HG03575 (cell line): ENCODE measurements around the gene ADA.
"Not testable (repeated sequence)": the region's sequence is repeated elsewhere in the genome, so short reads cannot be mapped to it uniquely, and the experiment has no call there.

Source experiments
- ATAC-seq: cut with Tn5 transposase; IDR thresholded peaks from one replicate; pipeline ENCODE4 v1.9.1; 2021; ENCODE audit not compliant: unreplicated experiment, insufficient number of reproducible peaks, low FRiP score; ENCODE audit errors: extremely low read depth

ADA gene

DNA sequence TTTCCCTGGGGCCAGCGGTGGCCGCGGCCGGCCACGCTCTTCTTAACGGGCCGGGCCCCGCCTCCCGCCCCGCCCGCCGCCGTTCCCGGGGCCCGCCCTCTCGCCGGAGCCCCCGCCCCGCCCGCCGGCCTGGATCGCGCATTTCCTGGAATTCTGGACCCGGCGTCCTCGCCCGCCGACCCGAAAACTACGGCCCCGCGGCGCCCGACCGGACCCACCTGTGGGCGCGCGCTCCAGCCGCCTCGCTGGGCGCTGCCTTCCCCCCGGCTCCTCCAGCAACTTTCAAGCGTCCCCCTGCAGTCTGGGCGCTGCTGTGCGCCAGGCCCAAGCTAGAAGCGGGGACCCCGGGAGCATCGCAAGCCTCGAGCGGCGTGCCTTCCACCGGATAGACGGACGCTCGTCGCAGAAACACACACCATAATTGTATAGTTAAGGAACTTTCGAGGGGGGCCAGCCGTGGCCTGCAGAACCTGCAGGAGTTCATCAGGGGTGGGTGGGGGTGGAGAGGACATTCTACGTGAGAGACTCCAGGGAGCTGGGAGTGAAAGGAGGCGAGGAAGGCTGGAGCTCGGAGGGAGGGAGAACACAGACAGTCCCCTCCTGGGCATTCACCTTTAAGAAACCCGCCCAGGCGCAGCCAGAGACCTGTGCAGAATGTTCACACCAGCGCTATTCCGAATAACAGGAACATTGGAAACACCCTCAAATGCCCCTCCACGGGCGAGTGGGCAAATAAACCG is at the start of gene ADA:
Gene ADA, minus strand, starts transcription at position 16 of the 740 bp plus-strand sequence. CDS start 92 bp downstream, outside the sequence.
- no peak for ATAC-seq

DNA sequence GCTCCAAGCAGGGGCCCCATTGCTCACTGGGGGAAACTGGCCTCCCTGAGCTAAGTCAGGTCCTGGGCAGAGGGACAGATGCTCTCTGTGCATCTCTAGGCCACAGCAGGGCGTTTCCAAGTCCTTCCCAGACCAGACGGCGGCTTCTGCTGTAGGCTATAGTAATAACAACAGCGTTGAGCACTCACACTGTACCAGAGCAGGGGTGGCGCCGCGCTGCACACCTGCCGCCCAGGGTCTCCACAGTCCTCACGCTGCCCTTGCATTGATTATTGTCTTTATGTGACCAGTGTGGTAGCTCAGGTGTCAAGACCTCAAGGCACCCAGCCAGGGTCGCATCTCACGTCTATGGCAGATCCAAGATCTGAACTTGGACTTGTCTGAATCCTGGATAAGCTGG is 48.8 kb upstream of the ADA start:
- no peak for ATAC-seq

DNA sequence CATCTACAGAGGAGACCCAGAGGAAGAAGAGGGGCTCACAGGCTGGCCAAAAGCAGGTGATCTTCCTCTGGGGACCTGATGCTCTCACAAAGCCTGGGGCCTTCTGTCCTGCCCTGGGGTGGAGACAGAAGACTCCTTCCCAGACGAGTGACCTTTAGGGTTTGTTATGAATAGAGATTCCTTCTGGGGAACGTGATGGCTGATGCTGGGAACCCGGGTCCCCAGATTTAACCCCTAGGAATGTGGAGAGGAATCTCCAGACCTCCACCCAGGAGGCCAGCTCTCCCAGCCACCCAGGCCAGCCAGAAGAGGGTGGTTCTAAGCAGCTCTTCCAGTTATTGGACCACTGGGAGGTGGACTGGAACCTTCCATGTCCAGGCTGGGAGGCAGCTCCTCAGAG is 46.9 kb upstream of the ADA start:
- ATAC-seq = no peak

DNA sequence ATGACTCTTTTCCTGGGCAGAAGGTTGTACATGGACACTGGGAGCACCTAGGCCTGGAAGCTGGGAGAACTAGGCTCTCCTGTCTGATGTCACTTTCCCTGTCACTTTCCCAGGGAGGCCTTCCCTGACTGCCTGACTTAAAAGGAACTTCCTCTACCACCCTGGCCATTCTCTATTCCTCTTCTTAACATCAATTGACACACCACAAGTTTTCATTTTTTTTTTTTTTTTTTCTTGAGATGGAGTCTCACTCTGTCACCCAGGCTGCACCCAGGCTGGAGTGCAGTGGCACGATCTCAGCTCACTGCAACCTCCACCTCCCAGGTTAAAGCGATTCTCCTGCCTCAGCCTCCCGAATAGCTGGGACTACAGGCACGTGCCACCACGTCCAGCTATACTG is 45.5 kb upstream of the ADA start:
- not testable (repeated sequence) for ATAC-seq

DNA sequence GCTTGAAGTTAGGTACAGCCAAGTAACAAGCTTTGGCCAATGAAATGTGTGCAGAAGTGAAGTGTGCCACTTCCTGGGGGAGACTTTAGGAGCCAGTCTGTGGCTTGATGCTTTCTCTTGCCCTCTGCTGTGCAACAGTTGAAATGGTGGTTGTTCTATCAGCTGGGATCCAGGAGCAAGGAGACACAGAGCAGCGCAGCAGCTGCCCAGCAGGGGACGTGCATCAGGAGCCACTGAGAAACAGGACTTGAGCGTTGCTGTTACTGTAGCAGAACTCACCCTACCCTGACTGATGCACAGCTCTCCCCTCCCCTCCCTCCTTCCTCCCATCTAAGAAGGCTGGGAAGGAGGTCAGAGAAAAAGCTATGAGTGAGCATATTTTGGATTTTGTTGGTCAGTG is 44.8 kb upstream of the ADA start:
- no peak for ATAC-seq

DNA sequence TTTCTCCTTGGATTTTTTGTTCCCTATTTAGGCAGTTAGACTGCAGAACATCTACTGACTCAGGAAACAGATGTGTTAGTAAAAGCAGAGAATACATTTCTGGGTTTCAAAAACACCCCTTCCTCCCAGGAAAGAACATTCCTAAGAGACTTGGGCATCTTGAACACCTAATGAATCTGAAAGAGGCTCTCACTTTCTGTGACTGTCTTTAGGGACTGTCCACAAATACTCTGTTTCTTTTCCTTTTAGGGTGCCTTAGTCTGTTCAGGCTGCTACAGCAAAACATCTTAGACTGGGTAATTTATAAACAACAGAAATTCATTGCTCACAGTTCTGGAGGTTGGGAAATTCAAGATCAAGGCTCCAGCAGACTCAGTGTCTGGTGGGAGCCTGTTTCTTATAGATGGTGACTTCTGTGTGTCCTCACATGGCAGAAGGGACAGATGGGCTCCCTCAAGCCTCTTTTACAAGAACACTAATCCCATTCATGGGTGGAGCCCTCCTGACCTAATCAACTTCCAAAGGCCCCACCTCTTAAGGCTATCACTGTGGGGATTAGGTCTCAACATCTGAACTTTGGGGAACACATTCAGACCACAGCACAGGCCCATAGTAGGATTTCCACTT is 44.3 kb upstream of the ADA start:
- ATAC-seq = no peak

DNA sequence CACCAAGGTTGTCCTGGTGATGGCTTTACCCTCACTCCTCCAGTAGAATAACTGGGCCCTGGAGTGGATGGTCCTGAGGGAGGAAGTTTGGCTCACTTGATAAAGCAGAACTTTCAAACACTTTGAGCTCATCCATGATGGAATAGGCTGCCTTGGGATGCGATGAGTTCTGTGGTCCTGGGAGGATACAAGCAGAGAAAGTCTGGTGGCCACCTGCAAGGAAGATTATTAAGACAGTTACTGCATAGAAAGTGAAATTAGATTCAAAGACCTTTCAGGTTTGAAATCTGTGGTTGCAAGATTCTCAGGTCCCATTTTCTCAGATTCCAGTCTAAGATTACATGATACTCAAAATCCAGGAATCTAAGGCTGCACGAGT is 43.8 kb upstream of the ADA start:
- ATAC-seq = no peak

DNA sequence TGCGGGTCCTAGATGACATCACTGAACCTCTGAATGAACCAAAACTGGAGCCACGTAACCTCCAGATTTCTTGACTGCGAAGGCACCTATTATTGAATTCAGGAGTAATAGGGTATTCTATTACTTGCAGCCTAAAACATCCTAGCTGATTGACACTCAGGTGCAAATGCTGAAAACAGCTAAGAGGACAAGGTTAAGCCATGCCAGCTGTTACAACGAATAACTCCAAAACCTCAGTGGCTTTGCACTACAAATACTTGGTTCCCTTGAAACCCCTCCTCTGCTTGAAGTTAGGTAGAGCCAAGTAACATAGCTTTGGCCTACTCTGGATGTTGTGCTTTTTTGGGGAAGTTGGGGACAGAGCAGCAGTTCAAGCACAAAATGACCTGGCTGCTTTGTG is 42.7 kb upstream of the ADA start:
- no peak for ATAC-seq

DNA sequence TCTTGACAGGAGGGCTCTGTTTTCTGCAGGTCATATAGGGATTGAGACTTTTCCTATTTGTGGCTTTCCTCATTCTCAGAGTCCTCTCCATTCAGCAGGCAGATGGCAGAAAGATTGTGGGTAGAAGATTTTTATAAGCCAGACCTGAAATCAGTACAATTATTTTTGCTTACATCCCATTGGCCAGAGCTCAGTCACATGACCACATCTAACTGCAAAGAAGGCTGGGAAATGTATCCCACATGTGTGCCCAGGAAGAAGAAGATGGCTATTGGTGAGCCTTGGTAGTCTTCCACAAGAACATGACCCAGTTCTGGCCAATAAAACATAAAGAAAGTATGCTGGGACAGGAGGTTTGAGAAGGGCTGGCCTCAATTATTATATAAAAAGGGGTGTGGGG is 42.1 kb upstream of the ADA start:
- no peak for ATAC-seq

DNA sequence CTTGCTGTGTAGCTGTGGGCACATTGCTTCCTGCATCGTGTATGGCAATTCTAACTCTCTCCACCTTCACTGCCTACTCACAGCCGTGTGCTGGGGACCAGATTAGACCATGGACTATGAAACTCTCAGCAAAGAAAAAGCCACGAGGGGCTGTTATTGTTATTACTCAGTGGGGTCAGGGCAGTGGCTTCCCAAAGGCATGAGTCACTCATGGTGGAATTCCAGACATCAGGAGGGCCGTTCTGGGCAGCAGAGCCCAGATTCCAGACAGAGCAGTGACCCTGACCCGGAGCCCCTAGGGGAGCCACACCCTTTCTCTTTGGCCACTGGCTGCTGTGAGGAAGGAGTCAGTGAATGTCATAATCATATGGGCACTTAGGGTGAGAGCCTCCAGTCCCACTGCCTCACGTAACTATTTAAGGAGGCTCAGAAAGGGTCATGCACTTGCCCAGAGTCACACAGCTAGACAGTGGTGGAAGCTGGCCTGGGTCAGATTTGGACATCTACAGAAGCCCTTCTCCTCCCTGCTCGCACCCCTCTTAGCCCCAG is 41.5 kb upstream of the ADA start:
- no peak for ATAC-seq

DNA sequence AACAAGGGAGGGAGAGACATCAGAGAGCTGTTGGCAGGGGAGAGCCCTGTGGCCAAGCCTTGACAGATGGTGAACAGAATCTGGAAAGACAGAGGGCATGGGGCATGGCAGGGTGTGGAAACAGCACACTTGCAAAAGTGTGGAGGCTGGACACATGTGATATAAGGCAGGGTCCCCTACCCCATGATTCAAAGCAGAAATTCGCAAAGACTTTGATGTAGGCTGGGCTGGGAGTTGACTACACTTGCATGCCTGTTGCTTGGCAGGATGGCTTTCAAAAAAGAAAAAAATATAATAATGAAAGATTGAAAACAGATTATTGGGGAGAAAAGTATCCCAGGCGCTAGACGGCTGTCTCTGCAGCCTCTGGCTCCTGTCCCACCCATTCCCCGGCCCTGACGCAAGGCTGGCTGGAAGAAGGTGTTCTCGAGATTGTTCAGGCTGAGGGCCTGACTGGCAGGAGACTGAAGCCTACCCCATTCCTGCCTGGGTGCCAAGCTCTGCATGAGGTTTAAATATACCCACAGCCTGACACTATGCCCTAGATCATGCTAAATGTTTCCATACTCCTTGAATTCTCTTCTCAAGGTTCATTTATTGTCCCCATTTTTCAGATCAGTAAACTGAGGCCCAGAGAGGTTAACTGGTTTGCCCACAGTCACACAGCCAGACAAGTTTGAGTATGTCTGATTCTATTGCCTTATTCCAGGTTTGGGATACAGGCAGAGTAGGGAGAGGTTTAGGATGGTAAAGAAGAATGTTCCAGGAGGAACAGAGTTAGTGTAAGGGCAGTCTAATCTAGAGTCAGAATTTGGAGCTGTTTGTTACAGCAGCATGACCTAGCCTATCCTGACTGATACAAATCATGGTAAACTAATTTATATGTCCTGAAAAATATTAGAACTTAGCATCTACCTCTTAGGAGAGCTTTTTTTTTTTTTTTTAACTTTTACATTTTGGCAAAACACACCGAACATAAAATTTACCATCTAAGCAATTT is 40.2 kb upstream of the ADA start:
- ATAC-seq = no peak

DNA sequence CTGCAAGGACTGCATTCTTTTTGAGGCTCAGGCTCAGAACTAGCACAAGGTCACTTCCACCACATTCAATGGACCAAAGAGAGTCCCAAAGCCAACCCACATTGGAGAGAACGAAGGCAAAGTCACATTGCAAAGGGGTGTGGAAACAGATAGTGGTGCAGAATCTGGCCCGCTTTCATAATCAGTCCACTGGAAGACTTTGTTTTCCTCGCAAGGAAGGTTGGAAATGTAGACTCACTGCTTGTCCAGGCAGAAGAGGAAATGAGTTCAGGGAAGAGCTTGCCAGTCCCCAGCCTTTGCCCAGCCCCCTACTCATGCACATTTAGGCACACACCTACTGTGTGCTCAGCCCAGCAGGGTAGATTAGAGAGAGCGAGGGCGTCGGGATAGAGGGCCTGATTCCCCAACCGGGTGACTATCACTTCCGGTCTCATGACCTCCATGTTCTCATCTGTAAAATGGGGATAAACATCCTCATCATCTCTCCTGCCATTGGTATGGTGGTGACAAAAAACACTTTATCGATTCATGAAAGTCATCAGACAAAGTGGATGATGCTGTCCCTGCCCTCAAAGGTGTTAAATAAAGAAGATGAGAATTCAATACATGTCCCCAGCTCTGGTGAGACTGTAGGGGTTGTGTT is 39.4 kb upstream of the ADA start:
- ATAC-seq = no peak

DNA sequence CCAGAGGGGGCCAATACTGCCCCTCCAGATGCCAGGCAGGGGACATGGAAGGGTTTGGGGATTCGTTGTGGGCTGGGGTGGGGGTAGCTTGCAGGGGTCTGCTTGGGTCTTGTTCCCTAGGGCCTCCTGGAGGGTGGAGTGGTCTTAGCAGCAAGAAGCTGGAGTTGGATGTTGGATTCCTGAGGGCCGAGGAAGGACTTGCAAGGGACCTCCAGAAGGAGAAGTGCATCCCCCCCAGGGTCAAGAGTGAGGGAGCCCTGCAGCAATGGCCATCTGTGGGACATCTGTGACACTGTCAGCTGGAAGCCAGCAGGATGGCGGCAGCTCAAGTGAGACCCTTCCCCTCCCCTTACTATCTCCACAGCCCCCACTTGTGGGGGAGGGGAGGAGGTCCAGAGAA is 38.3 kb upstream of the ADA start:
- no peak for ATAC-seq

DNA sequence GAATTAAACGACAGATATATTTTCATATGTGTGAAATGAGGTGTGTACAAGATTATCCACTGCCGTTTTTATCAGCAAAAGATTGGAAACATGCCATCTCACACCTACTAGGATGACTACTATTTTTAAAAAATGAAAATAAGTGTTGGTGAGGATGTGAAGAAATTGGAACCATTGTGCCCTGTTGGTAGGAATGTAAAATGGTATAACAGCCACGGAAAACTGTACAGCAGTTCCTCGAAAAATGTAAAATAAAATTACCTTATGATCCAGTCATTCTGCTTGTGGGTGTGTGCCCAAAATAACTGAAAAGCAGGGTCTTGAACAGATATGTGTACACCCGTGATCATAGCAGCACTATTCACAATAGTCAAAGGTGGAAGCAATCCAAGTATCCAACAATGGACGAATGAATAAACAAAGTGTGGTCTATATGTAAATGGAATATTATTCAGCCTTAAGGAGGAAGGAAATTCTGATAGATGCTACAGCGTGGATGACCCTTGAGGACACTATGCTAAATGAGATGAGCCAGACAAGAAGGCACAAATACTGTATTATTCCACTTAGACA is 36.6 kb upstream of the ADA start:
- ATAC-seq = no peak

DNA sequence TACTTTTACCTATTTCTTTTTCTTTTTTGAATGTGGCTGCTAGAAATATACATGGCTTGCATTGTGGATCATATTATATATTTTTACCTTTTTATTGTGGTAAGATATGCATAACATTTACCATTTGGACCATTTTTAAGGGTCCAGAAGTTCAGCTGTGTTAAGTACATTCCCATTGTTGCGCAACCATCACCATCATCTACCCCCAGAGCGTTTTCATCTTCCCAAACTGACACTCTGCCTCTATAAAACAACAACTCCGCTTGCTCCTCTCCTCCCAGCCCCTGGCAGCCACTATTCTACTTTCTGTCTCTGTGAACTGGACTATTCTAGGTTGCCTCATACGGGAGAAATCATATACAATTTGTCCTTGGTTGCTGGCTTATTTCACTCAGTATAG is 35.4 kb upstream of the ADA start:
- ATAC-seq = no peak

DNA sequence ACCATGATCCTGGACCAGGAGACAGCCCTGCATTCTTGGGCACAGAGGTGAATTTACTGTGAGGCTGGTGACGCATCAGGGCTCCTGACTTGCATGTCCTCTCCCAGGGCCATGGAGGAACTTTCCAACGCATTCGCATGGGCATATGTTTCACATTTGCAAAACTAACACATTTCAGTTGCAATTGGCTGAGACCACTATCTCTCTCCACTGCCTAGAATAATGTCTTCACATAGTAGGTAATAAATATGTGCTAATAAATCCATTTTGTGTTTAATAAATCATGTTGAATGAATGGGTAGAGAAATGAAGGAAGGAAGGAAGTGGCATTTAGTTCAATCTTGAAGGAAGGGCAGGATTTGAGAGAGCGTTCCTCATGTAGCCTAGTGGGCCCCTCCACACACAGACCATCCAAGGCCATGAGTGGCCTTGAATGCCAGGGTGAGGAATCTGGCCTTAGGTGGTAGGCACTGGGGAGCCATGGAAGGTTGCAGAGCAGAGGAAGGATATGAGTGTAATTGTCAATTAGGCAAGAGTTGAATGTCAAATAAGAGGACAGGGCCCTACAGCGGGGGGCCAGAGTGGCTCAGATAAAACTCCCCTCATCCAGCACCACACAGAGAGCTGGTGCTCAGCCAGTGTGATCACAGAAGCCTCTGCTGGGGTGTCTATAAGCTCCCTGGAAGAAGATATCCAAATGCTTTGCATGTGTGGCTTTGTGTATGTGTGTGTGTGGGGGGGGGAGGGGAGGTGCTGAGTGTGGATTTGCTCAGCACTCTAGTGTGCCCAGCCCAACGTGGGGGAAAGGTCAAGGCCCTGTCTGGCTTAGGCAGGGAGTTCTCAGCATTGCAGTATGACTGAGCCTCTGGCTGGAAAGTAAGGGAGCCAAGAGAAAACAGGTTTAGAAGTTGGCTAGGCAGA is 32.8 kb upstream of the ADA start:
- no peak for ATAC-seq

DNA sequence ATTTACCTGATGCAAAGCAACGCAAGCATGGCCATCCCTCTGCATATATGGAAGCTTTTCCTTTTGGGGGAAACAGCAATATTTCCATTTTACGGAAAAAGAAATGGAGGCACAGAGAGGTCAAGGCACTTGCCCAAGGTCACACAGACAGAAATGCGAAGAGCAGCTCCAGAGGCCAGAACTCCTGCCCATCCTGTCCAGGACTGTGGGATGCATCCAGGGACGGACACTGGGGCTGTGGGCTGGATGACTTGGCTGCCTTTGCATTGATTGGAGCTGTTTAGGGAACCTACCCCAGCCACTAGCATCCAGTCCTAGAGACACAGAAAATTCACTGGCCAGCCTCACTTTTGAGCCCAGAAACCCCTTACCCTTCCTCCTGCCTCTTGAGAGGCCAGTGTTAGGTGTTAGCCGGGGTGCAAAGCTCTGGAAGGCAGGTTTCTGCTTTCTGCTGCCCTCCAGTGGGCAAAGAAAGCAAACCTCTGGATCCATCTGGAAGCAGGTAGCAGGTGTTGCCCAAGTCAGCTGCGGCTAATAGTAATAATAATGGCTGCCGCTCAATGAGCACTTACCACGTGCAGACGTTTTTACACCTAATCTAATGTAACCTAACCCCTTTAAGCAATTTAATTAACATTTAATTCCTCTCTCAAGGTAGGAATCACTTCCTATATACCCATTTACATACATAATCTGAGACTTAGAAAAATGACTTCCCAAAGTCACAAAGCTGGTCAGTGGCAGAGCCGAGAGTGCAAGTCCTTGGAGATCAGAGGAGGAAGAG is 32.0 kb upstream of the ADA start:
- no peak for ATAC-seq
